Measurements from ENCODE around the gene REP15. TPM values are rescaled to one million over a fixed set of nuclear protein-coding genes. Genes with fewer than 3 reads are reported as not detected.

REP15 gene
- total RNA-seq, 1 experiment from 2014 or later = 0.30 TPM

Other genes starting within 250 kb of the REP15 start
- gene SMCO2, start 249.7 kb upstream of the REP15 start, total RNA-seq (2014; rRNA removed; shearing (Covaris generic)) = 0.27 TPM in 1 of 2 replicates, not detected in the other
- 66.2 and 75.1 TPM in 2 replicates for gene PPFIBP1, start 172.2 kb upstream of the REP15 start, total RNA-seq (2014; rRNA removed; shearing (Covaris generic))
- gene MRPS35, start 14.4 kb downstream of the REP15 start, total RNA-seq (2014; rRNA removed; shearing (Covaris generic)) = 138 and 139 TPM in 2 replicates
- 13.7 and 14.9 TPM in 2 replicates for gene KLHL42, start 83.8 kb downstream of the REP15 start, total RNA-seq (2014; rRNA removed; shearing (Covaris generic))
- not detected in 2 replicates for gene MANSC4, start 83.8 kb downstream of the REP15 start, total RNA-seq (2014; rRNA removed; shearing (Covaris generic))

Data from NCI-H460 (cell line).